Natural killer cell (primary cell): Measurements from ENCODE around the gene TMEM200B. TPM values are rescaled to one million over a fixed set of nuclear protein-coding genes. Genes with fewer than 3 reads are reported as not detected.

Source experiments
- ATAC-seq, 3 donors: fragments of 150-1000 bp in 2 of 3; fragments of 200-7000 bp in 1 of 3; cut with Tn5 transposase; 1 replicate in 1 of 3; 2 replicates in 2 of 3; pipeline ENCODE4 v1.10.0; 2021; ENCODE audit warnings: mild to moderate bottlenecking in 2 of 3, moderate library complexity in 2 of 3
- DNase-seq, 2 donors: peaks; one replicate each; pipeline versions ENCODE4 v3.0.0 to v3.0.0-alpha.2; 2013 to 2021; ENCODE audit warnings: mixed read lengths in 1 of 2
- H3K27ac ChIP-seq: one replicate; pipeline ENCODE4 v1.5.1; 2013; ENCODE audit warnings: mild to moderate bottlenecking, low read length
- H3K27me3 ChIP-seq: one replicate; pipeline ENCODE4 v1.6.1; 2013; ENCODE audit warnings: low read length; ENCODE audit not compliant: control insufficient read depth, insufficient read depth
- H3K36me3 ChIP-seq: one replicate; pipeline ENCODE4 v1.6.1; 2013; ENCODE audit warnings: low read length; ENCODE audit not compliant: control insufficient read depth, insufficient read depth
- H3K4me1 ChIP-seq: one replicate; pipeline ENCODE4 v1.6.1; 2013; ENCODE audit warnings: low read length; ENCODE audit not compliant: control insufficient read depth, insufficient read depth
- H3K4me3 ChIP-seq: one replicate; pipeline ENCODE4 v1.5.1; 2013; ENCODE audit warnings: low read length
- H3K9me3 ChIP-seq: one replicate; pipeline ENCODE4 v1.6.1; 2013; ENCODE audit warnings: low read length; ENCODE audit not compliant: control insufficient read depth, insufficient read depth
- H3K27ac Mint-ChIP-seq, 2 donors: one replicate each; pipeline ENCODE4 v1.8.0; 2022; ENCODE audit warnings: mild to moderate bottlenecking in 2 of 2, mixed read lengths in 2 of 2, moderate library complexity in 1 of 2
- H3K27me3 Mint-ChIP-seq, 2 donors: one replicate each; pipeline ENCODE4 v1.8.0; 2022; ENCODE audit warnings: low read depth in 2 of 2, mixed read lengths in 2 of 2
- H3K36me3 Mint-ChIP-seq: one replicate; pipeline ENCODE4 v1.8.0; 2022; ENCODE audit warnings: mixed read lengths
- H3K4me1 Mint-ChIP-seq, 2 donors: one replicate each; pipeline ENCODE4 v1.8.0; 2022; ENCODE audit warnings: mixed read lengths in 2 of 2
- H3K4me3 Mint-ChIP-seq: one replicate; pipeline ENCODE4 v1.8.0; 2022; ENCODE audit warnings: mild to moderate bottlenecking, moderate library complexity, mixed read lengths
- H3K9me3 Mint-ChIP-seq, 2 donors: one replicate each; pipeline ENCODE4 v1.8.0; 2022; ENCODE audit warnings: mixed read lengths in 2 of 2
- WGBS: methylation state at CpG from one replicate; pipeline ENCODE4 v1.1.7; 2013; ENCODE audit warnings: missing lambda C conversion rate; ENCODE audit not compliant: insufficient coverage; 5-methylcytosine and 5-hydroxymethylcytosine counted together
- intact Hi-C: fragments of 100-400 bp; cut with micrococcal nuclease; formaldehyde crosslinking; loops from one replicate; pipeline ENCODE4 v1.14.2; 2022
- total RNA-seq, 4 donors: library from RNA; stranded (reverse); fragments of 120-200 nt in 1 of 4; gene quantifications; one replicate each; pipeline versions ENCODE4 v1.2.3 to v1.2.4, GENCODE V29; 2013 to 2022
- TF ChIP-seq, protein P1 (sequence below): fragments of 200-600 bp; IDR thresholded peaks from one replicate; pipeline ENCODE4 v1.8.0; 2022; ENCODE audit warnings: antibody characterized with exemption

TMEM200B gene
- total RNA-seq, 3 donors from 2014 or later (not counting 1 experiment from before 2014, with no cell fraction given) = not detected

DNA sequence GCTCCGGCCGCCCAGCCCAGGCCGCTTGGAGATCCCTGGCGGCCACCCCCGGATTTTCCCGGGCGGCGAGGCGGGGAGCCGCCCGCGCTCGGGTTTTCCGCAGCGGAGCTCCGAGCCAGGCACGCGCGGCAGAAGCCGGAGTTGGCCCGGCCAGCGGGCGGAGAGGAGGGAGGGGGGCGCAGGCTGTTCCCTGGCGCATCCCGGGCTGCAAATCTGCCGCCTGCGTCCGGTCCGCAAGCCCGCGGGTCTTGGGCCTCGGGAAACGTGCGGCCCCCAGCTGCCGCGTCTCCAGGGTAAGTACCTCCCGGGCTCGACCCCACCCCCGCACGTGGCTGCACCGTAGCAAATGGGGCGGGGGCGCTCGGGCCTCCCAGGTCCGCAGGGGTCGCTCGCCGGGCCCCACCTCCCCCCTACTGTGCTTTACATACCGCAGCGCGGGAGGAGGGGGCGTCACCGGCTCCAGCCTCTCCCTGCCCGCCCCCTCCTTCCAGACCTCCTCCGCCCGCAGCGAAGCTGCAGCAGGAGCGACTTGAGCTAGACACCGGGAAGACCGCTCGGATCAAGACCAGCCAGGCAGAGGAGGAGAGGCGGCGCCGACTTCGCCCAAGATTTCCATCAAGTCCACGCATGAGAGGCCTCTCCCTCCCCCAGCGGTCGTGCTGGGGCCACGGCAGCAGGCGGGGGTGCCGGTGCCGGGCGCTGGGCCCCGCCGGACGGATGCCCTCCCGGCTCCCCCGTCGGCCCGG is 1.6 kb downstream of the TMEM200B start:
- H3K4me3 Mint-ChIP-seq = peak overlapping the region; percentile 42
- 2% methylated on average over 81 of the region's 81 CpGs for WGBS
- peaks cover 8 to 18% of the 10 kb centered on the region in 2 donors for H3K4me1 Mint-ChIP-seq
- Histone ChIP-seq H3K9me3 (no peaks in the 10 kb centered on the region), H3K27me3 (peaks cover 23% of the 10 kb centered on the region), H3K36me3 (peaks cover 17% of the 10 kb centered on the region), H3K4me1 (peaks cover 38% of the 10 kb centered on the region), H3K27ac (no peak overlapping the region), H3K4me3 (no peak overlapping the region)
- ATAC-seq (no peak), DNase-seq (peak in 1 of 2 donors; percentile 35)
- H3K27me3 Mint-ChIP-seq = peaks cover 8 to 15% of the 10 kb centered on the region in 2 donors
- H3K36me3 Mint-ChIP-seq = peaks cover 6% of the 10 kb centered on the region
- TF ChIP-seq, protein P1, sequence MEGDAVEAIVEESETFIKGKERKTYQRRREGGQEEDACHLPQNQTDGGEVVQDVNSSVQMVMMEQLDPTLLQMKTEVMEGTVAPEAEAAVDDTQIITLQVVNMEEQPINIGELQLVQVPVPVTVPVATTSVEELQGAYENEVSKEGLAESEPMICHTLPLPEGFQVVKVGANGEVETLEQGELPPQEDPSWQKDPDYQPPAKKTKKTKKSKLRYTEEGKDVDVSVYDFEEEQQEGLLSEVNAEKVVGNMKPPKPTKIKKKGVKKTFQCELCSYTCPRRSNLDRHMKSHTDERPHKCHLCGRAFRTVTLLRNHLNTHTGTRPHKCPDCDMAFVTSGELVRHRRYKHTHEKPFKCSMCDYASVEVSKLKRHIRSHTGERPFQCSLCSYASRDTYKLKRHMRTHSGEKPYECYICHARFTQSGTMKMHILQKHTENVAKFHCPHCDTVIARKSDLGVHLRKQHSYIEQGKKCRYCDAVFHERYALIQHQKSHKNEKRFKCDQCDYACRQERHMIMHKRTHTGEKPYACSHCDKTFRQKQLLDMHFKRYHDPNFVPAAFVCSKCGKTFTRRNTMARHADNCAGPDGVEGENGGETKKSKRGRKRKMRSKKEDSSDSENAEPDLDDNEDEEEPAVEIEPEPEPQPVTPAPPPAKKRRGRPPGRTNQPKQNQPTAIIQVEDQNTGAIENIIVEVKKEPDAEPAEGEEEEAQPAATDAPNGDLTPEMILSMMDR = no peak
- H3K27ac Mint-ChIP-seq = no peak overlapping the region
- intact Hi-C loops = loop anchor here (2.0 to 5.0 kb wide), 2 partner anchors 81 to 240 kb away; no protein-coding TSS in a partner anchor
- no peaks in the 10 kb centered on the region for H3K9me3 Mint-ChIP-seq

DNA sequence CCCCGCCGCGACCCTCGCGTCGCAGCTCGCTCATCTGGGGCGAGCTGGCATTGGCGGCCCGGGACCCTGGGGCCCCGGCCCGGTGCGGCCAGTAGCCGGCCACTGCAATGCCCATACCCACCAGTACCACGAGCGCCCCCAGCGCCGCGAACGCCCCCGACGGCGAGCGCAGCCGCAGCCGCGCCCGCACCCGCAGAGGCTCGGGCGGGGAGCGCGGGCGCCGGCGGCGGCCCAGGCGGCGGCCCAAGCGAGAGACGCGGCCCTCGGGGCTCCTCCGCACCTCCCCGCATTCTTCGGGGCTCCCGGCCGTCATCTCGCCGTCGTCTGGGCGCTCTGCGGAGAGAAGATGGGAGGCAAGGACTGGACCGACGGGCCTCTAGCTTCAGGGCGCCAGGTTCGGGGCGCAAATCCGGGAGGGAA is 2.2 kb downstream of the TMEM200B start:
- Mint-ChIP-seq H3K36me3 (peaks cover 9% of the 10 kb centered on the region), H3K27ac (no peak overlapping the region), H3K9me3 (no peaks in the 10 kb centered on the region), H3K4me1 (peaks cover 8 to 18% of the 10 kb centered on the region in 2 donors), H3K4me3 (no peak overlapping the region), H3K27me3 (peaks cover 8 to 15% of the 10 kb centered on the region in 2 donors)
- Histone ChIP-seq H3K9me3 (no peaks in the 10 kb centered on the region), H3K4me3 (no peak overlapping the region), H3K27ac (no peak overlapping the region), H3K27me3 (peaks cover 23% of the 10 kb centered on the region), H3K4me1 (peaks cover 38% of the 10 kb centered on the region), H3K36me3 (peaks cover 23% of the 10 kb centered on the region)
- TF ChIP-seq, protein P1 = no peak
- peak in 1 of 2 donors; percentile 26 for DNase-seq
- ATAC-seq = peak in 2 of 3 donors; percentile 8 to 13
- WGBS = 3% methylated on average over 59 of the region's 59 CpGs
- intact Hi-C loops = loop anchor here (2.0 to 5.0 kb wide), 2 partner anchors 81 to 239 kb away; no protein-coding TSS in a partner anchor

DNA sequence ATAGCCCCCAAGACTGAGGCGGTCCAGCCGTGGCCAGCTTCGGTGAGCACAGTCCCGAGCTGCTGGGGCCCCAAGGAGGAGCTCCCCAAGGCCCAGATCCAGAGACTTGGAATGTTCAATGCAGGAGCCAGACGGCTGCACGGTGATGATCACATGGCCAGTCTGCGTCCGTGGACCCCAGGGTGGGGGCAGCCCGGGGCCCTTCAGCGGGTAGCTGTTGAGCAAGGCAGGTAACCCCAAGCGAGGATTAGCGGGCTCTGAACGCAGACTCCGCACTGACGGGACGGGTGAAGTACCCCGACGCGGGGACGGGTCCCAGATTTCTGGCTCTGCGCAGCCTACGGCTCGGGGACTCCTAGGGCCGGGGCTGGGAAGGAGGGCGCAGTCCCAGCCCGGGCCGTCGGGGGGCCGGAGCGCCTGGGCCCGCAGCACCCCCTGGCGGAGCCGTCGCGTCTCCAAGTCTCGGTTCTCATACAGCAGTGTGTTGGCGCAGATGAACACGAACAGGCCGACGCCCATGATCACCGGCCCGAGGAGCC is 2.7 kb downstream of the TMEM200B start:
- WGBS = 37% methylated on average over 42 of the region's 42 CpGs
- H3K4me3 Mint-ChIP-seq = peak overlapping the region; percentile 31
- H3K27ac Mint-ChIP-seq = no peak overlapping the region

More for the DNA sequence above, 2.7 kb downstream of the TMEM200B start:
- peaks cover 9% of the 10 kb centered on the region for H3K36me3 Mint-ChIP-seq
- no peak overlapping the region for H3K4me3 ChIP-seq
- ATAC-seq (peak; percentile 61 to 70 (median 69)), DNase-seq (peak; percentile 61 to 80)
- no peaks in the 10 kb centered on the region for H3K9me3 ChIP-seq
- peaks cover 8 to 18% of the 10 kb centered on the region in 2 donors for H3K4me1 Mint-ChIP-seq
- no peaks in the 10 kb centered on the region for H3K9me3 Mint-ChIP-seq
- H3K27me3 Mint-ChIP-seq = peaks cover 7 to 15% of the 10 kb centered on the region in 2 donors
- H3K4me1 ChIP-seq = peaks cover 38% of the 10 kb centered on the region
- TF ChIP-seq, protein P1 = peak; percentile 74
- intact Hi-C loops = loop anchor here (2.0 to 5.0 kb wide), 2 partner anchors 82 to 239 kb away; no protein-coding TSS in a partner anchor
- no peak overlapping the region for H3K27ac ChIP-seq
- peaks cover 25% of the 10 kb centered on the region for H3K36me3 ChIP-seq
- H3K27me3 ChIP-seq = peaks cover 23% of the 10 kb centered on the region
